ENCODE results near the gene MAGOH.
"Not testable (repeated sequence)": the region's sequence is repeated elsewhere in the genome, so short reads cannot be mapped to it uniquely, and the experiment has no call there.

Gene MAGOH

DNA sequence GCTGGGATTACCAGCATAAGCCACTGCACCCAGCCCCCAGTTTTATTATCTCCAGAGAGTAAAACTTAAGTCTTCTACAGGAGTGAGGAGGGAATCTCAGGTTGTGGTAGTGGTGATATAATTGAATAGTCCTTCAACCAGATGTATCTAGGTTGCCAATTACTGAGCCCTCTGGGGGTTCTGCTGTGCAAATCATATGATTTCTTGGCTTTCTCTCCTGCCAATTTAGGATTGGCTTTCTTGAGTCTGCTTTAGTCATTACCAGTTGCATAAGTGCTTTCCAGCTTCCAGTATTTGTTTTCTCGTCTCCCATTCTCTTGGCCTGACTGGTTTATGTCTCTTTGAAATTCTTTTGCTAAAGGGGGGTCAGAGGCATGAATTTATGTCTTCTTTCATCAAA lies 30.6 kb downstream of the MAGOH start:
- no peaks in the 10 kb centered on the region for H3F3A ChIP-seq (ENCODE audit: low read depth)
- peaks cover 17% of the 10 kb centered on the region; the same call in 1 of the 2 replicates for H3K9me3 ChIP-seq (ENCODE audit: insufficient read depth, low read depth, low read length)
- no peak for TF ChIP-seq EZH2phosphoT487 (IDR thresholded peaks at IDR 0.05; ENCODE audit: borderline replicate concordance)
- TF ChIP-seq, protein P1, sequence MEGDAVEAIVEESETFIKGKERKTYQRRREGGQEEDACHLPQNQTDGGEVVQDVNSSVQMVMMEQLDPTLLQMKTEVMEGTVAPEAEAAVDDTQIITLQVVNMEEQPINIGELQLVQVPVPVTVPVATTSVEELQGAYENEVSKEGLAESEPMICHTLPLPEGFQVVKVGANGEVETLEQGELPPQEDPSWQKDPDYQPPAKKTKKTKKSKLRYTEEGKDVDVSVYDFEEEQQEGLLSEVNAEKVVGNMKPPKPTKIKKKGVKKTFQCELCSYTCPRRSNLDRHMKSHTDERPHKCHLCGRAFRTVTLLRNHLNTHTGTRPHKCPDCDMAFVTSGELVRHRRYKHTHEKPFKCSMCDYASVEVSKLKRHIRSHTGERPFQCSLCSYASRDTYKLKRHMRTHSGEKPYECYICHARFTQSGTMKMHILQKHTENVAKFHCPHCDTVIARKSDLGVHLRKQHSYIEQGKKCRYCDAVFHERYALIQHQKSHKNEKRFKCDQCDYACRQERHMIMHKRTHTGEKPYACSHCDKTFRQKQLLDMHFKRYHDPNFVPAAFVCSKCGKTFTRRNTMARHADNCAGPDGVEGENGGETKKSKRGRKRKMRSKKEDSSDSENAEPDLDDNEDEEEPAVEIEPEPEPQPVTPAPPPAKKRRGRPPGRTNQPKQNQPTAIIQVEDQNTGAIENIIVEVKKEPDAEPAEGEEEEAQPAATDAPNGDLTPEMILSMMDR (conservative IDR thresholded peaks at IDR 0.05; ENCODE audit: low read length): no peak
- no peak overlapping the region for H3K9ac ChIP-seq (ENCODE audit: low read depth, low read length, poor library complexity, severe bottlenecking)
- no peaks in the 10 kb centered on the region for H3K27me3 ChIP-seq (ENCODE audit: insufficient read depth, low read length, poor library complexity, severe bottlenecking)
- no peaks in the 10 kb centered on the region for H3K79me2 ChIP-seq (ENCODE audit: insufficient read depth, low read length)
- peaks cover 43% of the 10 kb centered on the region; the same call in 1 of the 2 replicates for H3K36me3 ChIP-seq (ENCODE audit: insufficient read depth, low read length)
- no peaks in the 10 kb centered on the region for H3K9me2 ChIP-seq (replicated peaks; ENCODE audit: low read depth, low read length)
- H2AFZ ChIP-seq (ENCODE audit: low read length): no peak overlapping the region
- no peaks in the 10 kb centered on the region for H4K20me1 ChIP-seq (ENCODE audit: insufficient read depth, low read length, poor library complexity, severe bottlenecking)
- no peaks in the 10 kb centered on the region for H3K4me1 ChIP-seq (ENCODE audit: insufficient read depth, low read length, poor library complexity, severe bottlenecking)
- no peak overlapping the region for H3K4me3 ChIP-seq (ENCODE audit: low read length, poor library complexity, severe bottlenecking)
- no peak overlapping the region for H3K4me2 ChIP-seq (ENCODE audit: low read depth, low read length, poor library complexity, severe bottlenecking)

DNA sequence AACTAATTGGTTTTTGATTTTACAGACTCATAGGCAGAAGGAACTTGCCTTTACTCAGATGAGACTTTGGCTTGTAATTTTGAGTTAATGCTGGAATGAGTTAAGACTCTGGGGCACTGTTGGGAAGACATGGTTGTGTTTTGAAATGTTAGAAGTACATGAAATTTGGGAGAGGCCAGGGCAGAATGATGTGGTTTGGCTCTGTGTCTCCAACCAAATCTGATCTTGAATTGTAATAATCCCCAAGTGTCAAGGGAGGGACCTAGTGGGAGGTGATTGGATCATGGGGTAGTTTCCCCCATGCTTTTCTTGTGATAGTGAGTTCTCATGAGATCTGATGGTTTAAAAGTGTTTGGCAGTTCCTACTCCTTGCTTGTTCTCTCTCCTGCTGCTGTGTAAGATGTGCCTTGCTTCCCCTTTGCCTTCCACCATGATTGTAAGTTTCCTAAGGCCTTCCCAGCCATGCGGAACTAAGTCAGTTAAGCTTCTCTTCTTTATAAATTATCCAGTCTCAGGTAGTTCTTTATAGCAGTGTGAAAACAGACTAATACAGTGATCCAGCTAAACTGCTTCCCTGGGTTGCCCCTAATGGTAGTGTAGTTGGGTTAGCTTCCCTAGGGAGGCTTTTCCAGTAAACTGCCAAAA lies 31.5 kb downstream of the MAGOH start:
- Histone ChIP-seq H3K4me1 (ENCODE audit: insufficient read depth, low read length, poor library complexity, severe bottlenecking) (no peaks in the 10 kb centered on the region), H3F3A (ENCODE audit: low read depth) (no peaks in the 10 kb centered on the region), H2AFZ (ENCODE audit: low read length) (no peak overlapping the region), H3K36me3 (ENCODE audit: insufficient read depth, low read length) (peaks cover 43% of the 10 kb centered on the region; the same call in 1 of the 2 replicates), H3K4me2 (ENCODE audit: low read depth, low read length, poor library complexity, severe bottlenecking) (no peak overlapping the region), H4K20me1 (ENCODE audit: insufficient read depth, low read length, poor library complexity, severe bottlenecking) (no peaks in the 10 kb centered on the region), H3K27me3 (ENCODE audit: insufficient read depth, low read length, poor library complexity, severe bottlenecking) (no peaks in the 10 kb centered on the region), H3K9me2 (replicated peaks; ENCODE audit: low read depth, low read length) (no peaks in the 10 kb centered on the region), H3K4me3 (ENCODE audit: low read length, poor library complexity, severe bottlenecking) (no peak overlapping the region), H3K9me3 (ENCODE audit: insufficient read depth, low read depth, low read length) (peaks cover 17% of the 10 kb centered on the region; the same call in 1 of the 2 replicates), H3K9ac (ENCODE audit: low read depth, low read length, poor library complexity, severe bottlenecking) (no peak overlapping the region), H3K79me2 (ENCODE audit: insufficient read depth, low read length) (no peaks in the 10 kb centered on the region)
- no peak for TF ChIP-seq EZH2phosphoT487 (IDR thresholded peaks at IDR 0.05; ENCODE audit: borderline replicate concordance)
- TF ChIP-seq, protein P1 (conservative IDR thresholded peaks at IDR 0.05; ENCODE audit: low read length): no peak

DNA sequence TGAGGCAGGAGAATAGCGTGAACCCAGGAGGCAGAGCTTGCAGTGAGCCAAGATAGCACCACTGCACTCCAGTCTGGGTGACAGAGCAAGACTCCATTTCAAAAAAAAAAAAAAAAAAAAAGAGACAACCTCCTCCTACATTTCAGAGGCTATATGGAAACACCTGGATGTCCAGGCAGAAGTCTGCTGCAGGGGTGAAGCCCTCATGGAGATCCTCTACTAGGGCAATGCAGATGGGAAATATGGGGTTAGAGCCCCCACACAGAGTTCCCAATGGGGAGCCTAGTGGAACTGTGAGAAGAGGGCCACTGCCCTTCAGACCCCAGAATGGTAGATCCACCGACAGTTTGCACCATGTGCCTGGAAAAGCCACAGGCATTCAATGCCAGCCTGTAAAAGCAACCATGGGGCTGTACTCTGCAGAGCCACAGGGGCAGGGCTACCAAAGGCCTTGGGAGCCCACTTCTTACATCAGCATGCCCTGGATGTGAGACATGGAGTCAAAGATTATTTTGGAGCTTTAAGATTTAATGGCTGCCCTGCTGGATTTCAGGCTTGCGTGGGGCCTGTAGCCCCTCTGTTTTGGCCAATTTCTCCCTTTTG lies 32.1 kb downstream of the MAGOH start:
- not testable (repeated sequence) for H3K27me3 ChIP-seq (ENCODE audit: insufficient read depth, low read length, poor library complexity, severe bottlenecking); H3K4me2 ChIP-seq (ENCODE audit: low read depth, low read length, poor library complexity, severe bottlenecking); H3K79me2 ChIP-seq (ENCODE audit: insufficient read depth, low read length); H4K20me1 ChIP-seq (ENCODE audit: insufficient read depth, low read length, poor library complexity, severe bottlenecking); H3K9me2 ChIP-seq (replicated peaks; ENCODE audit: low read depth, low read length); H3K4me3 ChIP-seq (ENCODE audit: low read length, poor library complexity, severe bottlenecking); H3K4me1 ChIP-seq (ENCODE audit: insufficient read depth, low read length, poor library complexity, severe bottlenecking); H3F3A ChIP-seq (ENCODE audit: low read depth); H2AFZ ChIP-seq (ENCODE audit: low read length); H3K9ac ChIP-seq (ENCODE audit: low read depth, low read length, poor library complexity, severe bottlenecking)
- Histone ChIP-seq H3K9me3 (ENCODE audit: insufficient read depth, low read depth, low read length) (peaks cover 17% of the 10 kb centered on the region; the same call in 1 of the 2 replicates), H3K36me3 (ENCODE audit: insufficient read depth, low read length) (peaks cover 41% of the 10 kb centered on the region; the same call in 1 of the 2 replicates)

DNA sequence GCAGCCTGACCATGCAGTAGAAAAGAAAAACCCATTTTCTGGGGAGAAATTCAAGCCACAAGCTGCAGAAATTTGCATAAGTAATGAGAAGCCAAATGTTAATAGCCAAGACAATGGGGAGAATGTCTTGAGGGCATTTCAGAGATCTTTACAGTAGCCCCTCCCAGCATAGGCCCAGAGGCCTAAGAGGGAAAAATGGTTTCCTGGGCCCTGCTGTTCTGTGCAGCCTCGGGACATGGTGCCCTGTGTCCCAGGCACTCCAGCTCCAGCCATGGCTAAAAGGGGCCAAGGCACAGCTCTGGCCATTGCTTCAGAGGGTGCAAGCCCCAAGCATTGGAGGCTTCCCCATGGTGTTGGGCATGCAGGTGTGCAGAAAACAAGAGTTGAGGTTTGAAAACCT lies 32.8 kb downstream of the MAGOH start:
- H3K4me1 ChIP-seq (ENCODE audit: insufficient read depth, low read length, poor library complexity, severe bottlenecking); H4K20me1 ChIP-seq (ENCODE audit: insufficient read depth, low read length, poor library complexity, severe bottlenecking); H3K9me2 ChIP-seq (replicated peaks; ENCODE audit: low read depth, low read length); H3K27me3 ChIP-seq (ENCODE audit: insufficient read depth, low read length, poor library complexity, severe bottlenecking); H3K4me3 ChIP-seq (ENCODE audit: low read length, poor library complexity, severe bottlenecking); H3F3A ChIP-seq (ENCODE audit: low read depth); H2AFZ ChIP-seq (ENCODE audit: low read length); H3K4me2 ChIP-seq (ENCODE audit: low read depth, low read length, poor library complexity, severe bottlenecking); H3K9ac ChIP-seq (ENCODE audit: low read depth, low read length, poor library complexity, severe bottlenecking); H3K79me2 ChIP-seq (ENCODE audit: insufficient read depth, low read length): not testable (repeated sequence)
- Histone ChIP-seq H3K9me3 (ENCODE audit: insufficient read depth, low read depth, low read length) (peaks cover 17% of the 10 kb centered on the region; the same call in 1 of the 2 replicates), H3K36me3 (ENCODE audit: insufficient read depth, low read length) (peaks cover 34% of the 10 kb centered on the region; the same call in 1 of the 2 replicates)

All from Loucy (cell line).